H1 (cell line): Measurements from ENCODE around the gene FREM2. TPM values are rescaled to one million over a fixed set of nuclear protein-coding genes. Genes with fewer than 3 reads are reported as not detected.

ENCODE experiments used
- CTCF ChIA-PET: fragments of 300-600 bp; sonication (Branson Sonifier 250); formaldehyde crosslinking; loops from one replicate; lab custom pipeline; 2021; ENCODE audit not compliant: partially characterized antibody; lab: Charles Lee
- POLR2A ChIA-PET: fragments of 300-600 bp; sonication (Branson Sonifier 250); formaldehyde crosslinking; loops from one replicate; lab custom pipeline; 2021; ENCODE audit warnings: inconsistent platforms; ENCODE audit not compliant: partially characterized antibody; lab: Charles Lee
- DNase-seq, 2 experiments: peaks; one replicate each; pipeline versions ENCODE4 v3.0.0 to v3.0.0-alpha.2; 2010 to 2022; ENCODE audit warnings: low spot score in 2 of 2, low read depth in 1 of 2, mixed read lengths in 1 of 2
- FAIRE-seq: peaks from 2 replicates; lab custom pipeline; 2011; peaks lifted over from hg19 to GRCh38; lab: Jason Lieb, UNC
- H2AFZ ChIP-seq: 2 replicates; pipeline ENCODE4 v1.8.1; 2012; ENCODE audit warnings: low read length, inconsistent platforms
- H2AK5ac ChIP-seq: 2 replicates; pipeline ENCODE4 v1.6.1; 2013; ENCODE audit warnings: low read depth, low read length
- H2BK120ac ChIP-seq: replicated peaks from 2 replicates; pipeline ENCODE3; 2013; ENCODE audit warnings: low read depth, low read length, inconsistent platforms
- H2BK12ac ChIP-seq: 2 replicates; pipeline ENCODE4 v1.6.1; 2013; ENCODE audit warnings: low read depth, low read length
- H2BK15ac ChIP-seq: 2 replicates; pipeline ENCODE4 v1.6.1; 2013; ENCODE audit warnings: low read length
- H2BK20ac ChIP-seq: 2 replicates; pipeline ENCODE4 v1.6.1; 2013; ENCODE audit warnings: low read length
- H2BK5ac ChIP-seq: 2 replicates; pipeline ENCODE4 v1.6.1; 2013; ENCODE audit warnings: low read depth, low read length
- H3K14ac ChIP-seq: 2 replicates; pipeline ENCODE4 v1.6.1; 2013; ENCODE audit warnings: inconsistent platforms; ENCODE audit not compliant: insufficient read length
- H3K18ac ChIP-seq: 2 replicates; pipeline ENCODE4 v1.6.1; 2013; ENCODE audit warnings: low read length; ENCODE audit errors: extremely low read depth
- H3K23ac ChIP-seq: 2 replicates; pipeline ENCODE4 v1.6.1; 2013; ENCODE audit warnings: inconsistent platforms; ENCODE audit not compliant: insufficient read length
- H3K23me2 ChIP-seq: 2 replicates; pipeline ENCODE4 v1.6.1; 2013; ENCODE audit warnings: low read depth, low read length
- H3K27ac ChIP-seq: 2 replicates; pipeline ENCODE4 v1.6.1; 2011; ENCODE audit warnings: low read depth, low read length, inconsistent platforms
- H3K27me3 ChIP-seq, 4 experiments: replicated peaks in 1 of 4; 1 replicate in 1 of 4; 2 replicates in 3 of 4; pipeline versions ENCODE4 v1.6.1 to v1.8.1; 2011 to 2013; ENCODE audit warnings: low read length in 3 of 4, mild to moderate bottlenecking in 3 of 4, inconsistent platforms in 2 of 4, mixed read lengths in 2 of 4, moderate library complexity in 1 of 4; ENCODE audit not compliant: control insufficient read depth in 3 of 4, insufficient read depth in 3 of 4; ENCODE audit errors: extremely low read depth in 1 of 4
- H3K36me3 ChIP-seq, 4 experiments: 2 replicates each; pipeline versions ENCODE4 v1.6.1 to v1.8.1; 2011 to 2013; ENCODE audit warnings: mild to moderate bottlenecking in 4 of 4, low read length in 3 of 4, moderate library complexity in 2 of 4, control low read depth in 1 of 4, inconsistent platforms in 1 of 4; ENCODE audit not compliant: insufficient read depth in 4 of 4, control insufficient read depth in 2 of 4
- H3K4ac ChIP-seq: replicated peaks from 2 replicates; pipeline ENCODE3; 2013; ENCODE audit warnings: low read length, low read depth, mixed read lengths, inconsistent platforms; ENCODE audit not compliant: insufficient read length
- H3K4me1 ChIP-seq, 4 experiments: replicated peaks in 1 of 4; 1 replicate in 1 of 4; 2 replicates in 3 of 4; pipeline versions ENCODE4 v1.6.1 to v1.8.1; 2011 to 2013; ENCODE audit warnings: low read length in 3 of 4, inconsistent platforms in 2 of 4, mixed read lengths in 1 of 4; ENCODE audit not compliant: insufficient read depth in 4 of 4, control insufficient read depth in 3 of 4
- H3K4me2 ChIP-seq, 2 experiments: 2 replicates each; pipeline versions ENCODE4 v1.6.1 to v1.8.1; 2011 to 2013; ENCODE audit warnings: low read depth in 2 of 2, low read length in 2 of 2, control low read depth in 1 of 2, inconsistent platforms in 1 of 2, mild to moderate bottlenecking in 1 of 2; ENCODE audit not compliant: insufficient read depth in 1 of 2
- H3K4me3 ChIP-seq, 4 experiments: fragments of 200-600, 300-600 bp in 1 of 4; sonication (generic), shearing (Covaris generic), sonication (Bioruptor Twin) in 1 of 4; 2 replicates each; pipeline versions ENCODE4 v1.5.1 to v1.8.1; 2011 to 2016; ENCODE audit warnings: low read length in 4 of 4, low read depth in 3 of 4, control low read depth in 2 of 4, inconsistent platforms in 2 of 4, mild to moderate bottlenecking in 2 of 4, mixed read lengths in 1 of 4, moderate library complexity in 1 of 4; ENCODE audit not compliant: insufficient read depth in 2 of 4; ENCODE audit errors: extremely low read depth in 1 of 4
- H3K56ac ChIP-seq: replicated peaks from 2 replicates; pipeline ENCODE3; 2013; ENCODE audit warnings: low read depth, mild to moderate bottlenecking, mixed read lengths, low read length, inconsistent platforms; ENCODE audit not compliant: insufficient read length
- H3K79me1 ChIP-seq: 2 replicates; pipeline ENCODE4 v1.6.1; 2013; ENCODE audit warnings: low read depth, low read length, control low read depth
- H3K79me2 ChIP-seq, 2 experiments: 2 replicates each; pipeline versions ENCODE4 v1.6.1 to v1.8.1; 2012 to 2013; ENCODE audit warnings: low read length in 2 of 2, mild to moderate bottlenecking in 2 of 2, inconsistent platforms in 1 of 2; ENCODE audit not compliant: insufficient read depth in 2 of 2, control insufficient read depth in 1 of 2
- H3K9ac ChIP-seq, 4 experiments: replicated peaks in 1 of 4; 1 replicate in 1 of 4; 2 replicates in 3 of 4; pipeline versions ENCODE4 v1.6.1 to v1.8.1; 2011 to 2013; ENCODE audit warnings: low read depth in 3 of 4, low read length in 3 of 4, control low read depth in 2 of 4, mild to moderate bottlenecking in 2 of 4, moderate library complexity in 2 of 4, inconsistent platforms in 1 of 4; ENCODE audit errors: extremely low read depth in 1 of 4
- H3K9me3 ChIP-seq, 2 experiments: 2 replicates each; pipeline versions ENCODE4 v1.6.1 to v1.8.1; 2012 to 2013; ENCODE audit warnings: mild to moderate bottlenecking in 2 of 2, moderate library complexity in 2 of 2, control low read depth in 1 of 2, inconsistent platforms in 1 of 2, low read depth in 1 of 2, low read length in 1 of 2, mixed read lengths in 1 of 2; ENCODE audit not compliant: insufficient read depth in 2 of 2
- H4K20me1 ChIP-seq, 2 experiments: replicated peaks in 1 of 2; 2 replicates each; pipeline versions ENCODE3 to v1.8.1; 2011 to 2013; ENCODE audit warnings: inconsistent platforms in 2 of 2, low read length in 2 of 2, mild to moderate bottlenecking in 1 of 2; ENCODE audit not compliant: insufficient read depth in 2 of 2, control insufficient read depth in 1 of 2
- H4K5ac ChIP-seq: 2 replicates; pipeline ENCODE4 v1.6.1; 2013; ENCODE audit warnings: low read length, low read depth, mixed read lengths, inconsistent platforms; ENCODE audit not compliant: insufficient read length
- H4K8ac ChIP-seq: 2 replicates; pipeline ENCODE4 v1.8.0; 2013; ENCODE audit warnings: mild to moderate bottlenecking, moderate library complexity, low read length, inconsistent platforms; ENCODE audit not compliant: insufficient read depth; ENCODE audit errors: extremely low read depth
- H4K91ac ChIP-seq: replicated peaks from 2 replicates; pipeline ENCODE3; 2013; ENCODE audit warnings: low read length, mixed read lengths, inconsistent platforms; ENCODE audit not compliant: insufficient read length
- ASH2L ChIP-seq: fragments of 200-600, 300-600 bp; sonication (generic); IDR thresholded peaks from one replicate; pipeline ENCODE4 v1.7.1; 2017; ENCODE audit warnings: low read length
- BCL11A ChIP-seq, 2 experiments: IDR thresholded peaks; one replicate each; pipeline ENCODE4 v1.6.1; 2011; ENCODE audit warnings: low read depth in 2 of 2, low read length in 2 of 2, mild to moderate bottlenecking in 2 of 2
- BRCA1 ChIP-seq: IDR thresholded peaks from 2 replicates; pipeline ENCODE4 v1.6.1; 2012; ENCODE audit warnings: low read depth, low read length, improper control_type of control experiment
- CEBPB ChIP-seq: IDR thresholded peaks from 2 replicates; pipeline ENCODE4 v1.6.1; 2012; ENCODE audit warnings: low read depth, low read length
- EP300 ChIP-seq, 2 experiments: IDR thresholded peaks; 1 replicate in 1 of 2; 2 replicates in 1 of 2; pipeline ENCODE4 v1.6.1; 2011 to 2012; ENCODE audit warnings: low read depth in 2 of 2, low read length in 2 of 2, mild to moderate bottlenecking in 2 of 2, borderline replicate concordance in 1 of 2, inconsistent platforms in 1 of 2, moderate library complexity in 1 of 2
- HDAC6 ChIP-seq: IDR thresholded peaks from one replicate; pipeline ENCODE4 v1.7.1; 2012; ENCODE audit warnings: low read depth, mild to moderate bottlenecking, inconsistent platforms, low read length, moderate library complexity
- JUN ChIP-seq: IDR thresholded peaks from 2 replicates; pipeline ENCODE4 v1.6.1; 2011; ENCODE audit warnings: low read depth, mild to moderate bottlenecking, improper control_type of control experiment, low read length
- KDM5A ChIP-seq: fragments of 200-600 bp; IDR thresholded peaks from 2 replicates; pipeline ENCODE4 v1.7.1; 2012; ENCODE audit warnings: mild to moderate bottlenecking, low read length, inconsistent platforms, mixed read lengths
- SAP30 ChIP-seq: fragments of 300-600 bp; sonication (generic); IDR thresholded peaks from 2 replicates; pipeline ENCODE4 v1.7.1; 2012; ENCODE audit warnings: low read length, moderate library complexity, mild to moderate bottlenecking, inconsistent platforms; ENCODE audit not compliant: insufficient read depth, insufficient replicate concordance
- SP1 ChIP-seq: IDR thresholded peaks from 2 replicates; pipeline ENCODE4 v1.6.1; 2011; ENCODE audit warnings: low read depth, low read length
- TEAD4 ChIP-seq: IDR thresholded peaks from 2 replicates; pipeline ENCODE4 v1.6.1; 2012; ENCODE audit warnings: low read depth, low read length, inconsistent platforms, mixed read lengths
- ZNF274 ChIP-seq: IDR thresholded peaks from 2 replicates; pipeline ENCODE4 v1.7.0; 2012; ENCODE audit warnings: low read length, borderline replicate concordance; ENCODE audit errors: extremely low read depth
- WGBS, 2 experiments: shearing (Covaris generic) in 1 of 2; methylation state at CpG; one replicate each; pipeline versions ENCODE4 v1.1.6 to v1.1.7; 2013 to 2015; ENCODE audit warnings: low lambda C conversion rate in 2 of 2, mixed read lengths in 2 of 2, inconsistent platforms in 1 of 2, low coverage in 1 of 2, missing lambda C conversion rate in 1 of 2; ENCODE audit not compliant: insufficient replicate concordance in 2 of 2, insufficient coverage in 1 of 2, insufficient read length in 1 of 2; ENCODE audit errors: extremely low coverage in 1 of 2, missing lambda C conversion rate in 1 of 2; 5-methylcytosine and 5-hydroxymethylcytosine counted together
- polyA plus RNA-seq, 7 experiments: library from polyadenylated mRNA; depleted of rRNA in 3 of 7; stranded (reverse) in 5 of 7; unstranded in 2 of 7; fragments of >200 nt in 5 of 7; fragments of 200-250 nt in 2 of 7; gene quantifications; 1 replicate in 5 of 7; 2 replicates in 1 of 7; 4 replicates in 1 of 7; pipeline versions ENCODE4 v1.2.1 to v1.2.3, GENCODE V29; 2011 to 2013; ENCODE audit warnings: missing spikeins in 2 of 7, mixed read lengths in 2 of 7
- total RNA-seq: library from RNA; stranded (reverse); fragmentation: NEBNext Ultra II Directional; extraction: Animal tissue kit (Norgen Biotek cat#: 25700); gene quantifications from 2 replicates; pipeline ENCODE4 v1.2.1, GENCODE V29; 2021
- TF ChIP-seq, protein P1 (sequence below): IDR thresholded peaks from 2 replicates; pipeline ENCODE4 v1.6.1; 2012; ENCODE audit warnings: low read length, inconsistent platforms

Gene FREM2
- total and polyA plus RNA-seq, 2 of the 8 experiments (the other 6 are each of a cell fraction or from before 2014, with no cell fraction given) = 11.6 to 22.8 TPM

DNA sequence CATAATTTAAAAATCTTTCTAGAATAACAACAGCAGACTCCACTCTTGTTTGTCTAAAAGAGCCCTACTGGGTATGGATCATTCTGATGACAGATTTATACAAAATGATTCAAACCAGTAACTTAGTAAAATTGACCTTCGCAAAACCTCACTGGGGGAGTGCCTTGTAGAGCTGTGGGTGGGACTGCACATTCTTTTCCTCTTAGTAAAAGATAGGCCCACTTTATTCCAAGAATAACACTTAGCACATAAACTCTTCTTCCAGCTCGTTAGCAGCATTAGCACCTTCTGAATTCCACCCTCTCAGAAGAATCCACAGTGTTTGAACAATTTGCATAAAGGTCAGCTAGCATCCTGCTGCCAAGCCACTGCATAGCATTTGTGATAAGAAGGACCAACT is 196.9 kb downstream of the FREM2 start:
- no peak overlapping the region for H2BK5ac ChIP-seq
- no peaks in the 10 kb centered on the region for H3K79me1 ChIP-seq
- H3K4me2 ChIP-seq = no peak overlapping the region
- no peak overlapping the region for H4K5ac ChIP-seq
- no peaks in the 10 kb centered on the region for H4K20me1 ChIP-seq
- H3K23ac ChIP-seq = no peak overlapping the region
- H2BK20ac ChIP-seq = no peak overlapping the region
- FAIRE-seq (peak; percentile 39), DNase-seq (no peak)
- CTCF ChIA-PET = interaction anchor here (1.1 to 5.8 kb wide), 6 partner anchors 10 to 243 kb away, joined by 5 to 33 read pairs (median 14); partner anchors contain the start of gene FREM2
- H4K91ac ChIP-seq = no peak overlapping the region
- H2AFZ ChIP-seq = no peak overlapping the region
- no peak overlapping the region for H2AK5ac ChIP-seq
- no peak overlapping the region for H3K18ac ChIP-seq
- H2BK15ac ChIP-seq = no peak overlapping the region
- H3K79me2 ChIP-seq = no peaks in the 10 kb centered on the region
- no peak overlapping the region for H3K56ac ChIP-seq
- H3K36me3 ChIP-seq = peaks cover 0 to 5% (median 3%) of the 10 kb centered on the region in 4 experiments; a peak in 4 of 8 replicates
- H3K23me2 ChIP-seq = no peaks in the 10 kb centered on the region; the same call in 1 of the 2 replicates
- H3K27ac ChIP-seq = no peak overlapping the region
- H3K4me3 ChIP-seq = no peak overlapping the region
- POLR2A ChIA-PET = no interaction called here
- WGBS, 2 experiments = 87% methylated on average over 2 of the region's 2 CpGs; no CpG with 5 or more reads in 1 of the 2 experiments
- H3K4ac ChIP-seq = no peak overlapping the region
- no peaks in the 10 kb centered on the region for H3K9me3 ChIP-seq
- H3K4me1 ChIP-seq = peaks cover 0 to 5% (median 1%) of the 10 kb centered on the region in 4 experiments; a peak in 1 of 7 replicates
- no peak overlapping the region; a peak in 1 of 7 replicates for H3K9ac ChIP-seq
- H2BK12ac ChIP-seq = no peak overlapping the region
- no peak overlapping the region for H4K8ac ChIP-seq
- H2BK120ac ChIP-seq = no peak overlapping the region
- no peak overlapping the region for H3K14ac ChIP-seq
- no peaks in the 10 kb centered on the region for H3K27me3 ChIP-seq
- TF ChIP-seq SP1 (no peak), CEBPB (no peak), BRCA1 (no peak), HDAC6 (no peak), TEAD4 (no peak), KDM5A (no peak), JUN (no peak), SAP30 (no peak), ZNF274 (no peak), BCL11A (IDR thresholded peaks at IDR 0.05; ENCODE audit: low read depth in 2 of 2, low read length in 2 of 2) (no peak), EP300 (IDR thresholded peaks at IDR 0.05; ENCODE audit: borderline replicate concordance in 1 of 2, low read depth in 2 of 2, low read length in 2 of 2) (no peak), ASH2L (no peak)
- TF ChIP-seq, protein P1, sequence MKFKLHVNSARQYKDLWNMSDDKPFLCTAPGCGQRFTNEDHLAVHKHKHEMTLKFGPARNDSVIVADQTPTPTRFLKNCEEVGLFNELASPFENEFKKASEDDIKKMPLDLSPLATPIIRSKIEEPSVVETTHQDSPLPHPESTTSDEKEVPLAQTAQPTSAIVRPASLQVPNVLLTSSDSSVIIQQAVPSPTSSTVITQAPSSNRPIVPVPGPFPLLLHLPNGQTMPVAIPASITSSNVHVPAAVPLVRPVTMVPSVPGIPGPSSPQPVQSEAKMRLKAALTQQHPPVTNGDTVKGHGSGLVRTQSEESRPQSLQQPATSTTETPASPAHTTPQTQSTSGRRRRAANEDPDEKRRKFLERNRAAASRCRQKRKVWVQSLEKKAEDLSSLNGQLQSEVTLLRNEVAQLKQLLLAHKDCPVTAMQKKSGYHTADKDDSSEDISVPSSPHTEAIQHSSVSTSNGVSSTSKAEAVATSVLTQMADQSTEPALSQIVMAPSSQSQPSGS = no peak
